ENCODE measurements around the gene SPTLC3.

DNA sequence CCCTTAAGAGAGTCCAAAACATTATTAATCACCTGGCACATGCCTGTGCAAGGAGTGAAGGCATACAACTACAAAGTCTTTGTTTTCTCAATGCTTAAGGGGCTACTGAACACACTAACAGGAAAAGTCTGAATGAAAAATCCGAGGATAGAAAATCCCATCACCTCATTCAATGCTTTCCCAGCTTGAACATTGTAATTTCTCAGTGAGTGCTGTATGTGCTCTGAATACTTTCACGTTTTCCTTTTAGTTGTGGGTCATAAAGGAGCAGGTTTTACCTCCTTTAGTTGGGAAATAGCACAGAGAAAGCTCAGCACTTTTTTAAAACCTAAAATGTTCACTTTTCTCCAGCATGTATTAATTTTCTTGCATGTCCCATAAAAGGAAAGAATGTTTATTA is 45.9 kb upstream of the SPTLC3 start:
- TF ChIP-seq, protein P1, sequence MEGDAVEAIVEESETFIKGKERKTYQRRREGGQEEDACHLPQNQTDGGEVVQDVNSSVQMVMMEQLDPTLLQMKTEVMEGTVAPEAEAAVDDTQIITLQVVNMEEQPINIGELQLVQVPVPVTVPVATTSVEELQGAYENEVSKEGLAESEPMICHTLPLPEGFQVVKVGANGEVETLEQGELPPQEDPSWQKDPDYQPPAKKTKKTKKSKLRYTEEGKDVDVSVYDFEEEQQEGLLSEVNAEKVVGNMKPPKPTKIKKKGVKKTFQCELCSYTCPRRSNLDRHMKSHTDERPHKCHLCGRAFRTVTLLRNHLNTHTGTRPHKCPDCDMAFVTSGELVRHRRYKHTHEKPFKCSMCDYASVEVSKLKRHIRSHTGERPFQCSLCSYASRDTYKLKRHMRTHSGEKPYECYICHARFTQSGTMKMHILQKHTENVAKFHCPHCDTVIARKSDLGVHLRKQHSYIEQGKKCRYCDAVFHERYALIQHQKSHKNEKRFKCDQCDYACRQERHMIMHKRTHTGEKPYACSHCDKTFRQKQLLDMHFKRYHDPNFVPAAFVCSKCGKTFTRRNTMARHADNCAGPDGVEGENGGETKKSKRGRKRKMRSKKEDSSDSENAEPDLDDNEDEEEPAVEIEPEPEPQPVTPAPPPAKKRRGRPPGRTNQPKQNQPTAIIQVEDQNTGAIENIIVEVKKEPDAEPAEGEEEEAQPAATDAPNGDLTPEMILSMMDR (IDR thresholded peaks at IDR 0.05; ENCODE audit: low read depth, low read length, poor library complexity, severe bottlenecking) = no peak
- no peak for TF ChIP-seq EZH2phosphoT487 (IDR thresholded peaks at IDR 0.05; ENCODE audit: borderline replicate concordance, low read length)
